ENCODE measurements around the gene ATP11A. TPM values are rescaled to one million over a fixed set of nuclear protein-coding genes. Genes with fewer than 3 reads are reported as not detected.

ATP11A gene
- total and polyA plus RNA-seq, 10 donors = 2.7 to 91.3 (median 59.1) TPM

DNA sequence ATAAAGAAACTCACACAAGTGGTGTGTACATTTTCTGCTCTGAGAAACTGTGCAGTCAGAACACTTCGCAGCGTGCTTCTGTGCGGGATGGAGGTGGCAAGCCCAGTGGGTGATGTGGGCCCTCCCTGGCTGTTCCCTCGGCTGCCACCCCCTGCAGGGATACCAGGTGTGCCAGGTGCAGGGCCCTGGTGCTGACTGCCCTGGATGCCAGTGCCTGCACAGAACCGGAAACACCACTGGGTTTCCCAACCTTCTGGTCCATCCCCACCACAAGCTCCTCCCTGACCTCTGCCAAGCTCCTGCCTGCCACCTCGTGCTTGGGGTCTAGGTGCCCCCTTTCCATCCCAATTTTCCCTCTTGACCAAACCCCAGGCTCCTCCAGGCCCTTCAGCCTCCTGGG lies 197.3 kb downstream of the ATP11A start:
- 80 to 93% (median 88%) methylated on average over 6 of the region's 6 CpGs for WGBS, 5 donors
- Histone ChIP-seq H3K27me3 (replicated peaks in 1 of 7) (peaks cover 0 to 28% (median 2%) of the 10 kb centered on the region in 7 donors), H3K36me3 (peaks cover 0 to 31% (median 12%) of the 10 kb centered on the region in 6 donors), H3K4me1 (peaks cover 0 to 13% (median 7%) of the 10 kb centered on the region in 6 donors), H3K4me3 (no peak overlapping the region), H3K9me3 (no peaks in the 10 kb centered on the region), H3K27ac (no peak overlapping the region)
- TF ChIP-seq POLR2A (IDR thresholded peaks at IDR 0.05) (no peak), POLR2AphosphoS5 (IDR thresholded peaks at IDR 0.05) (peak in 1 of 3 donors; percentile 26)
- TF ChIP-seq, protein P1, sequence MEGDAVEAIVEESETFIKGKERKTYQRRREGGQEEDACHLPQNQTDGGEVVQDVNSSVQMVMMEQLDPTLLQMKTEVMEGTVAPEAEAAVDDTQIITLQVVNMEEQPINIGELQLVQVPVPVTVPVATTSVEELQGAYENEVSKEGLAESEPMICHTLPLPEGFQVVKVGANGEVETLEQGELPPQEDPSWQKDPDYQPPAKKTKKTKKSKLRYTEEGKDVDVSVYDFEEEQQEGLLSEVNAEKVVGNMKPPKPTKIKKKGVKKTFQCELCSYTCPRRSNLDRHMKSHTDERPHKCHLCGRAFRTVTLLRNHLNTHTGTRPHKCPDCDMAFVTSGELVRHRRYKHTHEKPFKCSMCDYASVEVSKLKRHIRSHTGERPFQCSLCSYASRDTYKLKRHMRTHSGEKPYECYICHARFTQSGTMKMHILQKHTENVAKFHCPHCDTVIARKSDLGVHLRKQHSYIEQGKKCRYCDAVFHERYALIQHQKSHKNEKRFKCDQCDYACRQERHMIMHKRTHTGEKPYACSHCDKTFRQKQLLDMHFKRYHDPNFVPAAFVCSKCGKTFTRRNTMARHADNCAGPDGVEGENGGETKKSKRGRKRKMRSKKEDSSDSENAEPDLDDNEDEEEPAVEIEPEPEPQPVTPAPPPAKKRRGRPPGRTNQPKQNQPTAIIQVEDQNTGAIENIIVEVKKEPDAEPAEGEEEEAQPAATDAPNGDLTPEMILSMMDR (IDR thresholded peaks at IDR 0.05 in 8 of 11, conservative IDR thresholded peaks at IDR 0.05 in 3 of 11) = no peak
- peak; percentile 62 for DNase-seq
- intact Hi-C loops (cut with DNase I; ENCODE audit: low total_unique reads) = no loop called here

DNA sequence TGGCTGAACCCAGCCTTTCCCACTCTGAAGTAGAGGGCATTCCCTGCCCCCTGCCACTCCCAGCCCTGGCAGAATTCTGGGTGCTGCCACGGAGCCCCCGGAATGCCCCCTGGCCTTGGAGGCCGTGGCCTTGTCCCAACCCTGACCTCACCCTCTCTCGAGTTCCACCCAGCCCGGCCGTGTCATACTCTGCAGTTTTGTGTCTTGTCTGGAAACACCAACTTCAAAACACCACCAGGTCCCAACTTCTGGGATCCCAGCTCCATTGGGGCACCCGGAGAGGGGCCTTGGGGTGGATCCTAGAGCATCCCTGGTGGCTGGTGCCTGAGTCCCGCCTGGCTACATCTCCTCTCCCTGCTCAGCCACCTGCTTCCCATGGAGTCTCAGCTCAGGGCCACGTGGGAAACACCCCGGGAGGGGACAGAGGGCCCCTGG lies 197.7 kb downstream of the ATP11A start:
- no peak overlapping the region for H3K27ac ChIP-seq
- H3K4me3 ChIP-seq = no peak overlapping the region
- DNase-seq = peak; percentile 64
- TF ChIP-seq POLR2AphosphoS5 (IDR thresholded peaks at IDR 0.05) (peak in 1 of 3 donors; percentile 33), POLR2A (IDR thresholded peaks at IDR 0.05) (no peak)
- TF ChIP-seq, protein P1 (IDR thresholded peaks at IDR 0.05 in 8 of 11, conservative IDR thresholded peaks at IDR 0.05 in 3 of 11) = no peak
- peaks cover 0 to 33% (median 6%) of the 10 kb centered on the region in 7 donors for H3K27me3 ChIP-seq (replicated peaks in 1 of 7)
- H3K9me3 ChIP-seq = no peaks in the 10 kb centered on the region
- WGBS, 5 donors = 61 to 82% (median 78%) methylated on average over 10 of the region's 10 CpGs
- peaks cover 0 to 18% (median 8%) of the 10 kb centered on the region in 6 donors for H3K4me1 ChIP-seq
- intact Hi-C loops (cut with DNase I; ENCODE audit: low total_unique reads) = no loop called here
- peaks cover 0 to 27% (median 8%) of the 10 kb centered on the region in 6 donors for H3K36me3 ChIP-seq

DNA sequence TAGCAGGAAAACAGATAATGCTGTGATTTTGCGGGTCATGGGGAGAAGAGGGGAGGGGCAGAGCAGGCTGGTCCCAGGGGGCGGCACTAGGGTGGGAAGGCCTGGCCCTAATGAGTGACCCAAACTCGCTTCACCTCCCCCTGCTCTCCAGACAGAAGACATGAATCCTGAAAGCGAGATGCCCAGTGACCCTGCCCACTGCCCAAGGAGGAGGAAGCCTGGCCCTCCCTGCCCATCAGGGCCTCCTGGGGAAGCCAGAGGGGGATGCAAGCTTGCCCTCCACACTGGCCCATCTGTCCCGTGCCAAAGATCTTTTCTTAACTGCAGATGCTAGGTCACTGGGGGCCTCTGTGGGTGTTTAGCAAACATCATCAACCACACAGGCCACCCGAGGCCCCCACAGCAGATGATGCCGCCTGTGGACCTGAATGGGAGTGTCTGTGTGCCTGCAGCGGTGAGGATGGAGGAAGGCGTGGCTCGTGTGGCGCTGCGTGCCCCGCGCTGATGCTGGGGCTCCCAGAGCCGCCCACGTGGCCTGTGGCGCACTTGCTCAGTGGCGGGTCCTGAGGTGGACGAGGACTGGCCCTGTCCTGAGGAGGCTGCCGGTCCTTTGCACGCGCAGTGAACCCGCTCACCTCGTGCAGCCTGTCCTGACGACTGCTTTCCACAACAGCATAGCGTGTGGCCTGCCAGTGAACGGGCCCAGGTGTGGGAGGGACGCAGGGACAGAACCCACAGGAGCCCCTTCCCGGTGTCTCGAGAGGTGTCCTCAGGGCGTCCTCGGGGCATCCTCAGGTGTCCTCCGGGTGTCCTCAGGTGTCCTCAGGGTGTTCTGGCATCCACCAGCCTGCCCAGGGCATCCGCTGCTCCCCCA lies 198.6 kb downstream of the ATP11A start:
- 89 to 95% (median 91%) methylated on average over 17 to 34 of the region's 34 CpGs for WGBS, 5 donors
- H3K4me3 ChIP-seq = no peak overlapping the region
- H3K9me3 ChIP-seq = no peaks in the 10 kb centered on the region
- H3K27me3 ChIP-seq (replicated peaks in 1 of 7) = peaks cover 0 to 42% (median 11%) of the 10 kb centered on the region in 7 donors
- no peak overlapping the region for H3K27ac ChIP-seq
- intact Hi-C loops (cut with DNase I; ENCODE audit: low total_unique reads) = no loop called here
- H3K36me3 ChIP-seq = peaks cover 0 to 18% (median 3%) of the 10 kb centered on the region in 6 donors
- H3K4me1 ChIP-seq = peaks cover under 1 to 27% (median 17%) of the 10 kb centered on the region in 6 donors
- DNase-seq = peak; percentile 66
- TF ChIP-seq, protein P1 (IDR thresholded peaks at IDR 0.05 in 8 of 11, conservative IDR thresholded peaks at IDR 0.05 in 3 of 11) = no peak
- TF ChIP-seq POLR2AphosphoS5 (IDR thresholded peaks at IDR 0.05) = no peak
